Stimulated activated CD8-positive, alpha-beta memory T cell treated with anti-CD3 and anti-CD28 coated beads, Interleukin-12 subunit alpha, Interleukin-12 subunit beta, amount 100 ng/mL, for 24 hours (primary cell): Measurements from ENCODE around the gene POLA1.

ENCODE experiments used
- DNase-seq: peaks from one replicate; pipeline ENCODE4 v3.0.0-alpha.2; 2020; ENCODE audit errors: extremely low read depth

The POLA1 gene

DNA sequence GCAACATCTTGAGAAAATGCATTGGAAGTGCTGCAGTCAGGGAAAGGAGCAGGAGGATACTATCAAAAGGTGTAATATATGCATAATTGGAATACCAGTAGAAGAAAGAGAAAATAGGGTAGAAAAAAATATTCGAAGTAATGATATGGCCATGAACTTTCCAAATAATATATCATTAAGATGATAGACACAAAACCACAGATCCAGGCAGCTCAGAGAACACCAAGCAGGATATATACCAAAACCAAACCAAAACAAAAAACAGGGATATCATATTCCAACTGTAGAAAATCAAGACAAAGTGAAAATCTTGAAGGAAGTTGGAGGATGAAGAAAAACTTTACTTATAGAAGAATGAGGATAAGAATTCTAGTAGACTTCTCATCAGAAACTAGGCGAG lies 9.7 kb upstream of the POLA1 start:
- no peak for DNase-seq

GRCh38 chrX:24692305-24692704 lies 1.4 kb upstream of the POLA1 start:
- DNase-seq = no peak

- DNase-seq = no peak
Observed at GRCh38 chrX:24694825-24695224, 1.1 kb downstream of the POLA1 start.

DNA sequence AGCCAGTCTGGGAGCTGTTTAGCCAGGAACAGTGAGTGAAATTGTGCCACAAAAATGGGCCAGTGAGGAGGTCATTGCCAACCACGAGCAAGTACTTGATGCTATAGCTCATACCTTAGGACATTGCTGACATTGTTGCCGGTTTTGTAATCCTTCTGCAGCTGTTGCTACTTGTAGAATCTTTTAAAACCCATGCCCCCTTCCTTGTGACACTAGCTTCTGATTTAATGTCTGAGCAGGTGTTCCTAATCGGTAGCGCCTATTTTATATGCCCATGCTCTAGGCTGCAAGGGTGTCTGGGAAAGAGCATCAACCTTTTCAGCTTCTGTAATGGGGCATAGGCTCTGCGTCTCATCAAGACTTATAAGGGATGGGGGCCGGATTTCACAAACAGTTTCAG lies 2.6 kb downstream of the POLA1 start:
- no peak for DNase-seq

DNA sequence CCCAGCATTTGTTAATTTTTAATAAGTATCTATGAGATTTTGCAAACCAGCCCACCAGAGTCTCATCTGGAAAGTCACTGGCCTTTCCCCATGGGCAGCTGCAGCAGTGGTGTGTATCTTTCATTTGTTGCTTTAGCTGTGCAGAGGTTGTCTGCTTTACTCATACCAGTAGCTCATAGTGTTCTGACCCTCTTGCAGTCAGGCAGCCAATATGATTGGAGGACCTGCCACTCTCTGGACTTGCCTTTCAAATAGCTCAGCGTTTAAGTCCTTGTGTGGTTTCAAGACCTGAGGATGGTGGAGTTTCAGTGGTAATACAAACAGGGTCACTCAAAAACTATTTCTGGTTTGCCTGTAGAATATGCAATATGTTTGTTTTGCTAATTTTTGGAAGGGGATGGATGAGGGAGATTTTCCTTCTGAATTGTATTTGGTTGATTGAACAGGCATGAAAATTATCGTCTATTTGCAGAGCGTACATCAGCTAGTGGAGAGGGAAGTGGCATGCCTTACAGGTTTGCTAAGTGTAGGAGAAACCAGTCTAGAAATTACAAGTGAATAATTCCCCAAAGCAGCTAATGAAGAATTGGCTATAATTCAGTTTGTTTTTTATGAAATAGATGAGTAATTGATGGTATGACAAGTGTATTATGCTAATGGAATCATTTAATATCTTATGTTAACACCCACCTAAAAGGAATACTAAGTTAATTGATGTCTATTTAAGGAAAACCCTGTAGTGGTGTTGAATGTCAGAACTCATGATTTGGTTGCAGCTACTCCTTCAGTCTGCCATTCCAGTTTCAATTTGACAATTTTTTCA lies 8.9 kb downstream of the POLA1 start:
- DNase-seq = no peak

DNA sequence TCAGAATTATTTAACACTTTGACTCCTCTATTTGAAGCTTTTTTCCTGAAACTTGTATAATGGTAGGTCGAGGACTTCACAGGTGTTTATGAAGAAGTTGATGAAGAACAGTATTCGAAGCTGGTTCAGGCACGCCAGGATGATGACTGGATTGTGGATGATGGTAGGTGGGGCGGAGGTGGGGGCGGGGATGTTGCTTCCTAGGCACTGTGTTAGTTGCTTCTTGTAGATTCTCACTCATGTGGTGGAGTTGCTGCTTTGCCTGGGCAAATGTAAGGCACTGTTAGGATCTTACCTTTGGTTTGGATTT lies 9.4 kb downstream of the POLA1 start:
- DNase-seq = no peak

- no peak for DNase-seq
Observed at GRCh38 chrX:24718771-24719170, 25.1 kb downstream of the POLA1 start.

DNA sequence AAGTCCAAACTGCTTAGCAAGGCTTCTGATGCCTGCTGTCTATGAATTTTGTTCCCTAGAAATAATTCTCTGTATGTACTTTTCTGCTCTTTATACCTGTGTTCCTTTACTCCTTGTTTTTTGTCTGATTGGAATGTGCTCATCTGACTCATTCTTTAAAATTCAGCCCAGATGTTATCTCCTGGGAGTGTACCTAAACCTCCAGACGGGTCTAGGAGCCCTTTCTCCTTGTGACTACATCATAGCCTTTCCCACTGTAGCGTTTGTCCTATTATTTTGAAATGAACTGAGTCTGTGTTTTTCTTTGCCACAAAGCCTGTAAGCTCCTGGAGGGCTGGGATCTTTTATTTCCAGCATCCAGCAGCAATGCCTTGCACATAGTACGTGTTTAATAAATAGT lies 26.3 kb downstream of the POLA1 start:
- no peak for DNase-seq

GRCh38 chrX:24728530-24728929 lies 34.8 kb downstream of the POLA1 start:
- no peak for DNase-seq

DNA sequence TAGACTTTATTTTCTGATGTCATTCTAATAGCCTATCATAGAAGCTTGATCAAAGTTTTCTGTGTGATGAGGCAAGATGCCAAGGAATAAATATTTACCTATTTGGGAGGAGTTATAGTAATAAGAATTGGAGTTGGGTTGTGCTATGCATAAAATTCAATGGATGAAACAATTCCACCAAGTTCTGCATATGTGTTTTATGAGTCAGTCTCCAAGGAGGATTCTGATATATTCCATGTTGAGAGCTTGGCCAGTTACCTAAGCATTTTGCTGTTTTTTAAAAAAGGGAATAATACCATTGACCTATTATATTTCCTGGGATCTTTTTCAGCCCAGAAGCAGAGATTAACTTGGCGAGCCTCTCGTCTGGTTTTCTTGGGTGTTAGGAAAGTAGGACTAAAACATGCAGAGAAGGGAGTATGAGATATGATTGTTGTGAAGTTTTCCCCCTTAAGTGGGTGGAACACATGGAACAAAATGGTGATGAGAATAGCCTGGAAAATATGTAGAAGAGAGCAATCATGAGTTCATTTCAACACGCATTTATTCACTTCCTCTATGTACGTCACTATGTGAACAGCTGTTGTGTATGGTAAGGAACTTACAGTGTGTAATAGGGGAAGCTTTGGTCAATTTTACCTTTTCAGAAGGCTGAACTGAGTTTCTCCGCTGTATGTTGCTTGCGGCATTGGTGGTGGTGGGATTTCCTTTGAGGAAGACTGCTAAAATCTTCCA lies 39.2 kb downstream of the POLA1 start:
- DNase-seq = no peak

- DNase-seq = no peak
Observed at GRCh38 chrX:24741330-24741729, 47.6 kb downstream of the POLA1 start.

DNA sequence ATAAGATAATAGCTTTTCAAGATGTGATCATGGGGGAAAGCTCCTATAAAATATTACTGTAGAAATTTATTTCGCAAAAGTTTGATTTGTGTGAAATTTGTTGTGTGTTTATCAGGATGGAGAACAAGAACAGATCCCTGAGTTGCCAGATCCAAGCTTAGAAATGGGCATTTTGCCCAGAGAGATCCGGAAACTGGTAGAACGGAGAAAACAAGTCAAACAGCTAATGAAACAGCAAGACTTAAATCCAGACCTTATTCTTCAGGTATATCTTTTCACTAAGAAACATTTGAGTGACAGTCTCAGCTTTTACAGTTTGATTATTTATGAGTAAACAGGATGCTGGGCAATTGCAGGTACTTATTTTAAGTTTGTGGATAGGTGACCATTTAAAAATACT lies 54.5 kb downstream of the POLA1 start:
- no peak for DNase-seq

DNA sequence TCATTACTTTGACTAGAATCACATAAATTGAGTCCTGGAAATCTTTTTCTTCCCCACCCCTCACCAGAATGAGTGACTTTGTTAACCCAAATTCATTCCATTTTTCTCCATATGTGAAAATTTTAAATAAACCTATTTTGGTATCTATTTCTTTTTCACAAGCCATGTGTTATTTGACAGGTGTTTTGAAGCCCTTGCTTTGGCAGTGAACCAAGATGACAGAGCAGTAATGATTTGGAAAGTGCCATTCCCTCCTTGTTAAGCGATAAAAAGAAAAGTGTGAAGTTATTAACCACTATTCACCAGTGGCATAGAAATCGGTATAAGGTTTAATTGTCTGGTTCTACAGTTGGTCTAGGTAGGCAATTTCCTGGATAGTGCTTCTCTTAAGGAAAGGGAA lies 66.1 kb downstream of the POLA1 start:
- DNase-seq = no peak

GRCh38 chrX:24760363-24761000 lies 66.8 kb downstream of the POLA1 start:
- no peak for DNase-seq

DNA sequence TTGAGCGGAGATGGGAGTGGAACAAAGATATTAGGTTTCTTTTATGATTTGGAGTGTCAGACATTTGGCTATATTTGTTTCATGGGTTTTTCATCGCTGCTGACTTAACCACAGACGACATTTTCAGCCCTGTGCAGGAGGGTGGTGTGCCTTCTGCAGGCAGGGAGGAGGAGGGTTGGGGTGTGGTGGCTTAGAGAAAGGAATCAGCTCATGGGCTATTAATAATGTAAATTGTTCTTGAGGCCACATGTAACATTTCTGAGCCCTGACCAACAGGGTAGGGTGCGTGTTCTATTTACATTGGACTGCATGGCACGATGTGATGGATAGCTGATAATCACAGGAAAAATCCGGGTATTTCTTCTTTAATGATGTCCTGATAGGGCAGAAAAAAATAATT lies 67.6 kb downstream of the POLA1 start:
- DNase-seq = no peak

- no peak for DNase-seq
Observed at GRCh38 chrX:24763989-24764388, 70.3 kb downstream of the POLA1 start.

DNA sequence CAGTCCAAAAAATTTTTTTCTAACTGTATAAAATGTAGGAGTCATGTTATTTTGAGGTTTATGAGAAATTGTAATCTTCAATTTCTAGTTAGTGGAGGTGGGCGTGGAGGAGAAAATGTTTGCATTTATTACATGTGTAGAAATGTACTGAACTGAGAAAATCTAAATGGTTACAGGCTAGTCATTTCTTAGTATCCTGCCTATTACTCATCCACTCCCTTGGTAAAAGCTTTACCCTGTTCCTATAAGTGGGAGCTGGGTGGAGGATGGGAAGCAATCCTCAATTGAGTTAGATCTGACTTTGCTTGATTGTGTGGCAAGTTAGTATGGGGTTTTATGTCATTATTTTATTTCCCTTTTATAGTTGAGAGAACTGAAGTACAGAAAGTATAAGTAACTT lies 73.8 kb downstream of the POLA1 start:
- DNase-seq = no peak

- no peak for DNase-seq
Observed at GRCh38 chrX:24768556-24768955, 74.8 kb downstream of the POLA1 start.

DNA sequence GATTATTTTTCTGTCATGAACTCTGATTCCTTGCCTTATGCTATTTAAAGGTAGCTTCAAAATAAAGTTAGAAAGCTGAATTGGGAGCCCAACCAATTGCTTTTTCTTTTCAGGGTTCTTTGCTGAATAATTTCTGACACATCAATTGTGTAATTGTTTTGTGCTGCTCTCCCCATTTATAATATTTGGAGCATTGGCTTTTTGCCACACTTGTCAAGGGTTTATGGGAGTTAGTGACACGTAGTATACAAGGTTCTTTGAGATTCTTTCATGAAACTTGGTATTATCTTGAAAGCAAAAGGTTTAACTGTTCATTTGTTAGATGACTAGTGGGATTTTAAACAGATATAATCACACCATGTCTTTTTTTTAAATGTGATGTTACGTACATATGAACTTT lies 80.9 kb downstream of the POLA1 start:
- DNase-seq = no peak

- no peak for DNase-seq
Observed at GRCh38 chrX:24775891-24776290, 82.2 kb downstream of the POLA1 start.

GRCh38 chrX:24777660-24778059 lies 83.9 kb downstream of the POLA1 start:
- no peak for DNase-seq

DNA sequence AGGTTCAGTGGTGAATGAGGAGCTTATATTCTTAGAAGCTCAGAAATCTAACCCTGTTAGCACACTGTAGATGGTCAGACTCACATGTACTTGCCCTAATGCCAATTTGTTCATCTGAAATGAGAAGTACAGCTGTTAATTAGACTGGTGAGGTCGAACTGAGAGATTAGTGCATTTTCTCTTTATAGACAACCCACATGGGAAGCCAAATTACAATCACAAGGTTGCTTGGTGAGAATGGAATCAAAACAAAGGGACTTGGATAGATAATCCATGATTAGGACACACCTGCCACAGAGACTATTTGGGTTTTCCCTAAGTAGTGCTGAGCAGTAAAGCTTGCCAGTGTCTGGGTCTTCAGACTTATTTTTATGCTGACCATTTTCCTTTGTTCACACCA lies 88.3 kb downstream of the POLA1 start:
- no peak for DNase-seq

- DNase-seq = no peak
Observed at GRCh38 chrX:24789047-24789446, 95.3 kb downstream of the POLA1 start.
